C4-2B (cell line): ENCODE measurements around the gene KRT34.

Source experiments
- ZFX ChIP-seq: fragments of 450-650 bp; IDR thresholded peaks from 2 replicates; pipeline ENCODE4 v1.6.1; 2017
- TF ChIP-seq, protein P1 (sequence below): fragments of 450-650 bp; conservative IDR thresholded peaks from 2 replicates; pipeline ENCODE4 v1.5.1; 2017; ENCODE audit warnings: mild to moderate bottlenecking

DNA sequence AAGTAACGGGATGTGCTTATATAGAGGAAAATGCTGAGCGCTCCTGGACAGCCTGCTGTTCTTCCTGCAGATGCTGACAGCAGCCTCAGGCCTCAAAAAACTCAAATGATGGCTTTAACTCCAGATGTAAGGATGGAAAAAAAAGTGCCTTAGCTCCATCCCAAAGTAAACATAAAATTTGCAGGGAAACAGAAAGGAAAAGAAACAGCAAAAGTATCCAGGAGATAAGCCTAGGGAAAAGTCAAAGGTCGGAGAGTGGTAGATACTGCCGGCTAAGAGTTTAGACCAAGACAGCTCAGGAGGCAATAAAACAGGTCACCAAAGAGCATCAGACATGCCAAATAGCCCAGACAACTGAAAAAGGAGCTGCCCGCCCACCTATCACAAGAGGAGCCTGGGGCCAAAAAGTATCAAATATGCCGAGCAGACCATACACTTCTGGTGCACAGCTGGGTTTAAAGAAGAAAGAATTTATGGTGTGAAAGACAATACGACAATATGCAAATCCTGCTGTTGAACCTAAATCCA lies 8.4 kb upstream of the KRT34 start:
- TF ChIP-seq, protein P1, sequence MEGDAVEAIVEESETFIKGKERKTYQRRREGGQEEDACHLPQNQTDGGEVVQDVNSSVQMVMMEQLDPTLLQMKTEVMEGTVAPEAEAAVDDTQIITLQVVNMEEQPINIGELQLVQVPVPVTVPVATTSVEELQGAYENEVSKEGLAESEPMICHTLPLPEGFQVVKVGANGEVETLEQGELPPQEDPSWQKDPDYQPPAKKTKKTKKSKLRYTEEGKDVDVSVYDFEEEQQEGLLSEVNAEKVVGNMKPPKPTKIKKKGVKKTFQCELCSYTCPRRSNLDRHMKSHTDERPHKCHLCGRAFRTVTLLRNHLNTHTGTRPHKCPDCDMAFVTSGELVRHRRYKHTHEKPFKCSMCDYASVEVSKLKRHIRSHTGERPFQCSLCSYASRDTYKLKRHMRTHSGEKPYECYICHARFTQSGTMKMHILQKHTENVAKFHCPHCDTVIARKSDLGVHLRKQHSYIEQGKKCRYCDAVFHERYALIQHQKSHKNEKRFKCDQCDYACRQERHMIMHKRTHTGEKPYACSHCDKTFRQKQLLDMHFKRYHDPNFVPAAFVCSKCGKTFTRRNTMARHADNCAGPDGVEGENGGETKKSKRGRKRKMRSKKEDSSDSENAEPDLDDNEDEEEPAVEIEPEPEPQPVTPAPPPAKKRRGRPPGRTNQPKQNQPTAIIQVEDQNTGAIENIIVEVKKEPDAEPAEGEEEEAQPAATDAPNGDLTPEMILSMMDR, result no peak
- no peak for TF ChIP-seq ZFX
